T-helper 2 cell treated with Interferon-gamma antibody and Interleukin-4, amounts not matched to agents 5 μg/mL and 100 μg/mL, for 36 hours (primary cell): ENCODE results near the gene CALB2.
"Not testable (repeated sequence)": the region's sequence is repeated elsewhere in the genome, so short reads cannot be mapped to it uniquely, and the experiment has no call there.

ENCODE experiments used
- DNase-seq: peaks from one replicate; pipeline ENCODE4 v3.0.0; 2021; ENCODE audit warnings: low spot score
- H3K27ac Mint-ChIP-seq: one replicate; pipeline ENCODE4 v1.8.0; 2021; ENCODE audit warnings: mild to moderate bottlenecking, mixed read lengths
- H3K27me3 Mint-ChIP-seq: one replicate; pipeline ENCODE4 v1.8.0; 2021; ENCODE audit warnings: low read depth, mixed read lengths
- H3K36me3 Mint-ChIP-seq: one replicate; pipeline ENCODE4 v1.8.0; 2021; ENCODE audit warnings: low read depth, mixed read lengths
- H3K4me1 Mint-ChIP-seq: one replicate; pipeline ENCODE4 v1.8.0; 2021; ENCODE audit warnings: low read depth, mixed read lengths
- H3K4me3 Mint-ChIP-seq: one replicate; pipeline ENCODE4 v1.8.0; 2022; ENCODE audit warnings: mild to moderate bottlenecking, moderate library complexity, mixed read lengths
- H3K9me3 Mint-ChIP-seq: one replicate; pipeline ENCODE4 v1.8.0; 2021; ENCODE audit warnings: mixed read lengths

CALB2 gene, protein sequence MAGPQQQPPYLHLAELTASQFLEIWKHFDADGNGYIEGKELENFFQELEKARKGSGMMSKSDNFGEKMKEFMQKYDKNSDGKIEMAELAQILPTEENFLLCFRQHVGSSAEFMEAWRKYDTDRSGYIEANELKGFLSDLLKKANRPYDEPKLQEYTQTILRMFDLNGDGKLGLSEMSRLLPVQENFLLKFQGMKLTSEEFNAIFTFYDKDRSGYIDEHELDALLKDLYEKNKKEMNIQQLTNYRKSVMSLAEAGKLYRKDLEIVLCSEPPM

DNA sequence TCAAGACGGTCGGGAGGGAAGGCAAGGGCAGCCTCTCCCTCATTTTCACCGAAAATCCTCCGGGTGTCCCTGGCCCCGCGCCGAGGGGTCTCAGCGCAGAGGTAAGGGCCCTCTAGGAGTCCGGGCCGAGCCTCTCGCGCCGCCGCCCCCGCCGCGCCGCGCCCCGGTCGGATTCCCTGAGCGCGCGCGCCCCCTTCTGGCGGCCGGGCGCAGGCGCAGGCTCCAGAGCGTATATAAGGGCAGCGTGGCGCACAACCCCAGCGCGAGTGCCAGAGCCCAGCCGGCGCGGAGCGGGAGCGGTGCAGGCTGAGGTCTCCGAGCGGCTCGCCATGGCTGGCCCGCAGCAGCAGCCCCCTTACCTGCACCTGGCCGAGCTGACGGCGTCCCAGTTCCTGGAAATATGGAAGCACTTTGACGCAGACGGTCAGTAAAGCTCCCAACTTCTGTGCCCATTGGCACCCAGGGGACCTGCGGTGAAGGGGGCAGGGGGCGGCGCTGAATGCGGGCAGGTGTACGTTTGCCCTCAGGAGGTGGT lies at the start of gene CALB2:
Gene CALB2 (plus strand): TSS at position 260 of the 535 bp plus-strand sequence. CDS start 70 bp downstream, at position 330.
- H3K4me3 Mint-ChIP-seq = no peak within 1 kb of the TSS
- H3K9me3 Mint-ChIP-seq = no peaks in the 10 kb centered on the region
- H3K36me3 Mint-ChIP-seq = no peaks in the 10 kb centered on the region
- DNase-seq = peak; percentile 66
- peaks cover 13% of the 10 kb centered on the region for H3K27me3 Mint-ChIP-seq
- H3K4me1 Mint-ChIP-seq = no peaks in the 10 kb centered on the region
- H3K27ac Mint-ChIP-seq = no peak within 1 kb of the TSS

DNA sequence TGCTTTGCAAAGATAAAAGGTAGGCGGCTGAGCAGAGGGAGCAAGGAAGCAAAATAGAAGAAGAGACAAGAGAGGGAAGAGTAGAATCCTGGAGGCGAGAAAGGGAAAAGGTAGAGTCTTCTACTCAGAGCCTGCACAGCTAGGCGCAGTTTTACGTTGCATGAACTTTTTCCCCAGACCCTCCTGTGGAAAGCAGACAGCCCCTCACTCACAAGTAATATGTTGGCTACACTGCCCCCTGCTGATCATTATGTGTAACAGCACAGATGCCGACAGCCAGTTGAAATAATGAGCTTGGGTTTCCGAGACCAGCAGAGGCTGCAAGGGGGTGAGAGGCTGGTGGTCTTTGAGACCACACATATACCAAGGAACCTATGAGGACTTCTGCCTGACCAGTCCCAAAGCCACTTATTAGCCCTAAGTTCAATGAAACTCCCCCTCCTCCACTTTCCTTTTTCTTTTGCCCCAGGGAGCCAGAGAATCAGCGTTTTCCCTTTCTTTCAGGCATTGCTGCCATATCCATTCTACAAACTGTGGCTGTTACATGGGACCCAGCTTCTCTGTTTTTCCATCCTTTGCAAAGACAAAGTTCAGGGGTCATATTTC lies 46.9 kb upstream of the CALB2 start:
- Mint-ChIP-seq H3K4me3 (no peak overlapping the region), H3K27me3 (peaks cover 7% of the 10 kb centered on the region), H3K27ac (no peak overlapping the region), H3K4me1 (no peaks in the 10 kb centered on the region), H3K9me3 (no peaks in the 10 kb centered on the region), H3K36me3 (no peaks in the 10 kb centered on the region)
- peak; percentile 10 for DNase-seq

DNA sequence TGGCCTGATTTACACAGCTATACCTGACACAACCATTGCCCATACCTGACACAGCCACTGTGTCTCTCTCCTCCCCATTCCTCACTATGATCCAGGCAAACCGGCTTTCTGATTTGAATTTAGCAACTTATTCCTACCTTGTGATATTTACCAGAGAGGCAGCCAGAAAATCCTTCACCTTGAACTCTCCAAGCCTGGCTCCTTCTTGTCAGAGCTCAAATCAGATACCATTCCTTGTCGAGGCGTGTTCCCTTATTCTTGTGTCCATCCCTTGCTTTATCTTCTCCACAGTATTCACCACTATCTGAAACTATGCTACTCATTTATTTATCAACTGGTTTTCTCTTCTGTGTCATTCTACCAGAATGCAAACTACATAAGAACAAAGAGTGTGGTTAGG lies 44.9 kb upstream of the CALB2 start:
- H3K9me3 Mint-ChIP-seq, H3K4me1 Mint-ChIP-seq, H3K27ac Mint-ChIP-seq, H3K4me3 Mint-ChIP-seq, H3K27me3 Mint-ChIP-seq, DNase-seq, H3K36me3 Mint-ChIP-seq: not testable (repeated sequence)

DNA sequence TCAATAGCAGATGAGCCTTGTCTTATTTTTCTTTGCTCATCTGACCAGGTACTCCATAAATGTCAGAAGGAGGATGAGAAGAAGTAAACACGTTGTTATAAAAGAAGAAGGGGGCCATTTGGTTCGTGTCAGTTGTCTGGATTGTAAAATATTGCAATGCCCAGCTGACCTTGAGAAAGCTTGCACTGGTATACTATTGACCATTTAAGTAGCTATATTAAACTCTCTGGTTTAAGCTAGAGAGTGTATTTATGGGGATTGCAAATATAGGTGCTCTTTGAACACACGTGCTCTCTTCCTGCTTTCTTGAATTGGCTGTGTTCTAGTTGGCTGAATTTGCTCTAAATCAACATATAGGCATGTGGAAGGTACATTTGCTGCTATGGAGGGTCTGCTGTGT lies 43.3 kb upstream of the CALB2 start:
- no peak overlapping the region for H3K27ac Mint-ChIP-seq
- no peaks in the 10 kb centered on the region for H3K9me3 Mint-ChIP-seq
- peaks cover 4% of the 10 kb centered on the region for H3K27me3 Mint-ChIP-seq
- H3K36me3 Mint-ChIP-seq = no peaks in the 10 kb centered on the region
- H3K4me3 Mint-ChIP-seq = no peak overlapping the region
- no peak for DNase-seq
- no peaks in the 10 kb centered on the region for H3K4me1 Mint-ChIP-seq

DNA sequence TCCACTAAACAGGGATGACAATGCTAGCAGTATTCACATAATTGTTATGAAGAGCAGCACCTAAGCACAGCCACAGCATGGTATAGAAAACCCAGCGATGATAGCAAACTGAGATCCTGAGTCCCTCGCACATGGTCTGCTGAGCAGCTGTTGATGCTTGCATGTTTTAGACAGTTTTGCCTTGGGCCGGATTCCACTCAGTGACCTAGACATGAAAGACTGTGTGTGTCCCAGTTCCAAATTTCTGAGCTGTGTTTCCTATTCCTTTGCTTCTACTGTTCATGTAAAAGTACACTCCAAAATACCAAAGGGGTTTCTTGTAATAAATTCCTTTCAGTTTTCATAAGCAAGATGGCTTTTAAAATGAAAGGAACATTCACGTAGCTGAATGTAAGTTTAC lies 38.5 kb upstream of the CALB2 start:
- Mint-ChIP-seq H3K4me3 (no peak overlapping the region), H3K27me3 (no peaks in the 10 kb centered on the region), H3K4me1 (no peaks in the 10 kb centered on the region), H3K9me3 (no peaks in the 10 kb centered on the region), H3K36me3 (no peaks in the 10 kb centered on the region), H3K27ac (no peak overlapping the region)
- DNase-seq = no peak

DNA sequence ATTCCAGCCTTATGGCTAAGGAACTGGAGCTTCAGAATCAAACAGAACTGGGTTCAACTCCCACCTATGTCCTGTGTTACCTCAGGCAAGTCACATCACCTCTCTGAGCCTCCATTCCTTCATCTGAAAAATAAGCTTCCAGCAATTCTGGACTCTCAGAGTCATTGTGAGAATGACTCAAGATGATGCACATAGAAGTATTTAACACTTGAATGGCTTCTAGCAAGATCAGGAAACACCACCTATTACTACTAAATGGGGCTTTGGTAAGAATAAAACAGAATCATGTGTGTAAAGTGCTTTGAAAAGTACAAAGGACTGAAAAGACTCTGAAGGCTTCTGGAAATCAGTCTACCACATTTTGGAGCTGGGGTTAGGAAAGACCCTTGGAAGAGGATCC lies 30.8 kb upstream of the CALB2 start:
- no peaks in the 10 kb centered on the region for H3K9me3 Mint-ChIP-seq
- no peaks in the 10 kb centered on the region for H3K4me1 Mint-ChIP-seq
- DNase-seq = no peak
- H3K4me3 Mint-ChIP-seq = no peak overlapping the region
- H3K27ac Mint-ChIP-seq = no peak overlapping the region
- no peaks in the 10 kb centered on the region for H3K27me3 Mint-ChIP-seq
- H3K36me3 Mint-ChIP-seq = no peaks in the 10 kb centered on the region

DNA sequence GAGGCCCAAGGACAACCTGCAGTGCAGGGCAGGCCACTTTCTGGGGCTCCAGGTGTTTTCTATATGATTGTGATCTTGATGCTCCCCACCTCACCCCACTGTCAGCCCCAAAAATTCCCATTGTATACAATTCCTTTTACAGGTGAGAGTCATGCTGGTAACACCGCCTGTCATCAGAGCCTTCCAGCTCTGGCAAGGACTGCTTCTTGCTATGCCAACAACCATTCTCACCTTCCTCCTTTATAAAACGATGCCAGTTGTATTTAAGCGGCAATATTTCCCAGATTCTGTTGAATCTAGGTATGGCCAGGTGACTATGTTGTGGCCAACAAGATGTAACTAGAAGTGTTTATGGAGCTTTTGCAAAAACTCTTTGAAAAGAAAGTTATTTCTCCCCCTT lies 30.4 kb upstream of the CALB2 start:
- H3K27me3 Mint-ChIP-seq = no peaks in the 10 kb centered on the region
- H3K36me3 Mint-ChIP-seq = no peaks in the 10 kb centered on the region
- H3K4me3 Mint-ChIP-seq = no peak overlapping the region

DNA sequence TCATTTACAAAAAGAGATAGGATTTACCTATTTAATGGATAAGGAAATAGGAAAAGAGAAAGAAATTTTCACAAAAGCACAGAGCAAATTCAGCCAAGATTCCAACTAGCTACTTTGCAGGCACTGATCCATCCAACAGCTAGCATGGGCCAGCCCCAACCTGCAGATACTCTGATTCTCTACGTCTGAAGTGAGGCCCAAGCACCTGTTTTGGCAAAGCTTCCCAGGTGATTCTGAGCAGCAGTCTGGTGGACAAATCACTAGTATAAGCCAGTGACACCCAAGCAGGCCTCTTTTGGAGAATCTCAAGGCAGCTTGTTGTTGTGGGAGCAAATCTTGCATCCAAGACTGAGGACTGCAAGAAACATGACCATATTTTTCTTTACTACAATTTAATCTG lies 20.9 kb upstream of the CALB2 start:
- Mint-ChIP-seq H3K27me3 (peaks cover 5% of the 10 kb centered on the region), H3K36me3 (no peaks in the 10 kb centered on the region), H3K27ac (no peak overlapping the region), H3K9me3 (no peaks in the 10 kb centered on the region), H3K4me3 (no peak overlapping the region), H3K4me1 (peaks cover 3% of the 10 kb centered on the region)
- no peak for DNase-seq

More for the DNA sequence above, 30.4 kb upstream of the CALB2 start:
- no peaks in the 10 kb centered on the region for H3K9me3 Mint-ChIP-seq
- no peak overlapping the region for H3K27ac Mint-ChIP-seq
- no peak for DNase-seq
- no peaks in the 10 kb centered on the region for H3K4me1 Mint-ChIP-seq

DNA sequence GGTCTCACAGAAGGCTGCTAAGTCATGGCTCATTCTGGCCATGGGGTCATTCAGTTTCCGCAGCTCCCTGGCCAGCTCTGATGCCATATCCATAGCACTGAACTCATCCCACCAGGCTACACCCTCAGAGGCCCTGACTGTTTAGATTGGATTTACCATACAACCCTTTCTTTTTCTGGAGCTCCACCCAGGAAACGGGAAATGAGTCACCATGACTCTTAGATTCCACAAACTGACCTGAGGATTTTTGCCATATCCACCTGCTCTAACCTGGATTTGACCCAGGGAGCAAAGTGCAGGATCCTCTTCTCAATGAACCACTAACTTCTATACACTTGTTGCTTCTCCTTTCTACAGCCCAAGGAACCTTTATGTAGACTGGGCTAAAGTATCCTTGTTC lies 20.3 kb upstream of the CALB2 start:
- Mint-ChIP-seq H3K27me3 (peaks cover 5% of the 10 kb centered on the region), H3K9me3 (no peaks in the 10 kb centered on the region), H3K27ac (no peak overlapping the region), H3K4me3 (no peak overlapping the region), H3K36me3 (no peaks in the 10 kb centered on the region), H3K4me1 (peaks cover 3% of the 10 kb centered on the region)
- DNase-seq = no peak

DNA sequence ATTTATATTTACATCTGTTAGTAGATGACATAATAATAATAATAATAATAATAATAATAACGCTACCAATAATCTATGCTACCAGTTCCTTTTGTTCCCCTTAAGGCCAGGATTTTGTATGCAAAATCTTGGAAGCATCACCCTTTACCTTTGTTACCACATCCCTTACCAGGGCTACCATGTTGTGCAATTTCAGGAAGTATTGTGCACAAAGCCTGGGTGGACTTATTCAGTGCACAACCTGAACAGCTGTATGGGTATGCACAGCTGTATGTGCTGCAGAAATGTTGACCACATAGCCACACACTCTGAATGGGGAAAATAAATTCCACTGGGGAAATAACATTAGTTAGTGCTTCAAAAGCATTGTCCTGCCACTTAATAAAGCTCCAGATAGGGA lies 19.9 kb upstream of the CALB2 start:
- no peaks in the 10 kb centered on the region for H3K36me3 Mint-ChIP-seq
- DNase-seq = no peak
- H3K9me3 Mint-ChIP-seq = no peaks in the 10 kb centered on the region
- H3K27ac Mint-ChIP-seq = no peak overlapping the region
- H3K4me3 Mint-ChIP-seq = no peak overlapping the region
- H3K27me3 Mint-ChIP-seq = peaks cover 5% of the 10 kb centered on the region
- H3K4me1 Mint-ChIP-seq = peaks cover 3% of the 10 kb centered on the region

DNA sequence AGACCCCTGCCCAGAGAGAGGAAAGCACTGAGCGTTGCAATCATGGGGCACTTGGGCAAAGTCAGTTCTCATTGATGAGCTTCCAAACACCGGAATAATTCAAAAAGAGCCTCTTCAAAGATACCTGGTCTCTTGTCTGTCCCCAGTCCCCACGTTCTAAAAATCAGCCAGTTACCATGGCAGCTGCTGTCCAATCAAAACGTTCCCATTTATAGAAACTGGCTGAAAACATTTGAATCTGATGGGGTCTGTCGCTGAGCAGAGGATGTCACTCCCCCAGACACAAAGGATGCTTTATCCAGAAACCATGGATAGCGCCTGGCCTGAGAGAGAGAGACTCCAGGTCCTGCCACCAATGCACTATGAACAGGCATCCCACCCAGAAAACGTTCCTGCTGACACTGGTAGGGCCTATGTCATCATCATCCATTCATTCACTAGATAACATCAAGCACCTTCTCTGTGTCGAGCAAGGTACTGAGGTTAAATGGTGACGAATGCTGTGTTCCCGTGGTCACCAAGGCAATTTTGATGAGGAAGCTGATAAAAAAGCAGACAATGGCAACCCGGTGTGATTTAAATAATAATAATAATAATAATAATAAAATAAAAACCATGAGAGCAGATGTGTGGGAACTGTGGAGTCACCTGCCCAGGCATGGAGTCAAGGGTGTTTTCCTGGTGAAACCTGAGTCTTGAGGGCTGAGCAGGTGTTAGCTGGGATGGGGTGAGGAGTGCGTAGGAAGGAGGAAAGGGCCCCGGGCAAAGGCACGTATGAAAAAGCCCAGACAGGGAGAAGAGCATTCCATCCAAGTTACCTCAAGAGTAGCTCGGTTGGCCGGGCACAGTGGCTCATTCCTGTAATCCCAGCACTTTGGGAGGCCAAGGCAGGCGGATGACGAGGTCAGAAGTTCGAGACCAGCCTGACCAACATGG lies 19.0 kb upstream of the CALB2 start:
- Mint-ChIP-seq H3K9me3 (no peaks in the 10 kb centered on the region), H3K27me3 (peaks cover 5% of the 10 kb centered on the region), H3K36me3 (no peaks in the 10 kb centered on the region), H3K27ac (no peak overlapping the region), H3K4me3 (no peak overlapping the region), H3K4me1 (peaks cover 3% of the 10 kb centered on the region)
- no peak for DNase-seq

DNA sequence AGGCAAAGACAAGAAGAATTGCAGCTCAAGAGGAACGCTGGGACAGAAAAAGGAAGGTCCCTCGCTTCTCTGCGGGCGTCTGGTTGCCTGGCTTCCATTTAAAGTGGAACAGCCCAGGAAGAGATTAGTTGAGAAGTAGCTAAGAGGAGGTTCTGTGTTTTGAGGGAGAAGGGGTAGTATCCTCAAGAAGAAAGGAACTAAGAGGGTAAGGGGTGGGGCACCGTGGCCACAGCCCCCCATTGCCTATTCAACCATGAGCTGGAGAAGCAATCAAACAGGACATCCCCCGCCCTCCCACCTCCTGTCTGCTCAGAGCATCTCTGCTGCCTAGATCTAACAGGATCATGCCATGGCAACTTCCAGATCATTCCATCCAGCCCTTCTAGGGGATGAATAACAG lies 18.1 kb upstream of the CALB2 start:
- no peak for DNase-seq
- Mint-ChIP-seq H3K27me3 (no peaks in the 10 kb centered on the region), H3K36me3 (no peaks in the 10 kb centered on the region), H3K4me3 (no peak overlapping the region), H3K9me3 (no peaks in the 10 kb centered on the region), H3K27ac (no peak overlapping the region), H3K4me1 (peaks cover 3% of the 10 kb centered on the region)

DNA sequence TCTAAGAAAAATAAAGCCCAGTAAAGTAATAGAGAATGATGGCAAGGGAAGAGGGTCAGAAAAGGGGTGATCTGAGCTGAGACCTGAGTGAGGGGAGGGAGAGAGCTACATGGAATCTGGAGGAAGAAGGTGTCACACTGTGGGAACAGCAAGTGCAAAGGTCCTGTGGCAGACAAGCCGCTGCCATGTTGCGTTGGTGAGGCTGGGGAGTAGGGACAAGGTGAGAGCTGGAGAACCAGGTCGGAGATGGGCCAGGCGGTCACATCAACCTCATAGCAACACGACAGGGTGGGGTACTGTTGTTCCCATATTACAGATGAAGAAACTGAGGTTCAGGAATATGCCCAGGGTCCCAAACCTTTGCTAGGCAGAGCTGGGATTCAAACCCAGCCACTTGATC lies 16.6 kb upstream of the CALB2 start:
- Mint-ChIP-seq H3K36me3 (no peaks in the 10 kb centered on the region), H3K4me1 (peaks cover 3% of the 10 kb centered on the region), H3K4me3 (no peak overlapping the region), H3K27ac (no peak overlapping the region), H3K27me3 (no peaks in the 10 kb centered on the region), H3K9me3 (no peaks in the 10 kb centered on the region)
- DNase-seq = no peak

DNA sequence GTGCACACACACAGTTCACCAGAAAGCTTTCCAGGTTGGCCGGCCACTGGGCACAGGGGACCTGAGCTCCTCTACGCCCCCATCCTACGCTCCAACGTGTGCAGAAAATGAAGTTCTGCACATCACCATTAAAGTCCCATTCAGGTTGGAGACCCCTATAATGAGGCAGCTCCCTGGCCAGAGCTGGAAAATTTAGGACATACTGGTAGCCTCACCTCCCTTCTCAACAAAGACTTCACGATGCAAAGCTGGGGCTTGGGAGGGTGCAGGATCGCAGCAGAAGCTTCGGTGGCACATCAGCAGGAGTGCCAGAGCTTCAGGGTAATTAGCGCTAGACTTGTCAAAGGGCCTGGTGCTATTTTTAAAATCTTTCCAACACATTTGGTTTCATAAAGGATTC lies 15.4 kb upstream of the CALB2 start:
- DNase-seq = no peak
- H3K36me3 Mint-ChIP-seq = no peaks in the 10 kb centered on the region
- H3K4me1 Mint-ChIP-seq = peaks cover 2% of the 10 kb centered on the region
- H3K27me3 Mint-ChIP-seq = no peaks in the 10 kb centered on the region
- H3K9me3 Mint-ChIP-seq = no peaks in the 10 kb centered on the region
- no peak overlapping the region for H3K27ac Mint-ChIP-seq
- no peak overlapping the region for H3K4me3 Mint-ChIP-seq
